HepG2 (cell line): ENCODE results near the gene CACNA1D. TPM values are rescaled to one million over a fixed set of nuclear protein-coding genes. Genes with fewer than 3 reads are reported as not detected.

Source experiments
- AGO1 ChIP-seq: fragments of 200-400 bp; formaldehyde crosslinking; IDR thresholded peaks from 2 replicates; pipeline ENCODE4 v1.6.1; 2017; ENCODE audit warnings: mild to moderate bottlenecking, low read depth, low read length, moderate library complexity; ENCODE audit not compliant: poor library complexity, severe bottlenecking
- CCAR2 ChIP-seq: fragments of 200-400 bp; formaldehyde crosslinking; optimal IDR thresholded peaks from 2 replicates; pipeline ENCODE3; 2018; ENCODE audit warnings: low read depth, mild to moderate bottlenecking, low read length, moderate library complexity
- CHD2 ChIP-seq: IDR thresholded peaks from 2 replicates; pipeline ENCODE4 v1.6.1; 2011; ENCODE audit warnings: low read depth, low read length, improper control_type of control experiment
- FOXA1 ChIP-seq, 2 experiments: fragments of 450-650 bp in 1 of 2; sonication (generic) in 1 of 2; formaldehyde crosslinking in 1 of 2; IDR thresholded peaks; 2 replicates each; pipeline versions ENCODE4 v1.4.0 to v1.6.1; 2016 to 2020; ENCODE audit warnings: missing genetic modification reagents in 1 of 2
- HNF4G ChIP-seq, 2 experiments: sonication (generic) in 1 of 2; formaldehyde crosslinking in 1 of 2; IDR thresholded peaks; 2 replicates each; pipeline versions ENCODE4 v1.4.0 to v1.6.1; 2011 to 2020; ENCODE audit warnings: borderline replicate concordance in 2 of 2, low read depth in 2 of 2, mild to moderate bottlenecking in 2 of 2, low read length in 1 of 2, missing genetic modification reagents in 1 of 2, moderate library complexity in 1 of 2
- HOXA9 ChIP-seq: sonication (generic); formaldehyde crosslinking; IDR thresholded peaks from 2 replicates; pipeline ENCODE4 v1.8.1; 2022; ENCODE audit warnings: missing genetic modification reagents, mild to moderate bottlenecking, moderate library complexity, borderline replicate concordance
- MIER3 ChIP-seq: IDR thresholded peaks from 2 replicates; pipeline ENCODE4 v1.6.1; 2016; ENCODE audit warnings: missing compliant biosample characterization, borderline replicate concordance
- PAX8 ChIP-seq: sonication (generic); formaldehyde crosslinking; IDR thresholded peaks from 2 replicates; pipeline ENCODE4 v1.8.0; 2022; ENCODE audit warnings: mild to moderate bottlenecking, missing genetic modification reagents, borderline replicate concordance
- PCBP2 ChIP-seq: fragments of 200-400 bp; formaldehyde crosslinking; optimal IDR thresholded peaks from 2 replicates; pipeline ENCODE3; 2018; ENCODE audit warnings: low read length, low read depth; ENCODE audit not compliant: poor library complexity, severe bottlenecking
- TCF7 ChIP-seq: sonication (generic); IDR thresholded peaks from 2 replicates; pipeline ENCODE4 v1.6.1; 2016; ENCODE audit warnings: antibody characterized with exemption, low read depth
- THAP8 ChIP-seq: sonication (generic); formaldehyde crosslinking; IDR thresholded peaks from 2 replicates; pipeline ENCODE4 v1.5.1; 2020; ENCODE audit warnings: missing genetic modification reagents, mild to moderate bottlenecking, borderline replicate concordance
- ZBTB44 ChIP-seq: sonication (generic); formaldehyde crosslinking; IDR thresholded peaks from 2 replicates; pipeline ENCODE4 v1.4.0; 2020; ENCODE audit warnings: missing genetic modification reagents
- ZFP91 ChIP-seq: sonication (generic); formaldehyde crosslinking; IDR thresholded peaks from 2 replicates; pipeline ENCODE4 v1.9.0; 2022; ENCODE audit warnings: missing genetic modification reagents, mild to moderate bottlenecking, borderline replicate concordance
- ZNF326 ChIP-seq: sonication (generic); formaldehyde crosslinking; IDR thresholded peaks from 2 replicates; pipeline ENCODE4 v1.4.0; 2020; ENCODE audit warnings: missing genetic modification reagents, borderline replicate concordance
- ZNF362 ChIP-seq: sonication (generic); formaldehyde crosslinking; IDR thresholded peaks from 2 replicates; pipeline ENCODE4 v1.4.0; 2020; ENCODE audit warnings: missing genetic modification reagents, mild to moderate bottlenecking, borderline replicate concordance
- ZNF562 ChIP-seq: sonication (generic); formaldehyde crosslinking; IDR thresholded peaks from 2 replicates; pipeline ENCODE4 v1.8.0; 2022; ENCODE audit warnings: missing genetic modification reagents, borderline replicate concordance
- ZNF766 ChIP-seq: sonication (generic); formaldehyde crosslinking; IDR thresholded peaks from 2 replicates; pipeline ENCODE4 v1.5.0; 2020; ENCODE audit warnings: missing genetic modification reagents, borderline replicate concordance
- ZXDC ChIP-seq: sonication (generic); formaldehyde crosslinking; IDR thresholded peaks from 2 replicates; pipeline ENCODE4 v1.5.0; 2020; ENCODE audit warnings: mild to moderate bottlenecking, missing genetic modification reagents
- polyA plus RNA-seq, 8 experiments: library from polyadenylated mRNA; depleted of rRNA in 3 of 8; stranded (reverse) in 7 of 8; unstranded in 1 of 8; fragments of >200 nt; fragmentation: Illumina TruSeq in 4 of 8; extraction: Trizol in 4 of 8; gene quantifications; 2 replicates each; pipeline versions ENCODE4 v1.2.1 to v1.2.3, GENCODE V29; 2011 to 2016; ENCODE audit warnings: low read depth in 4 of 8, missing spikeins in 1 of 8, mixed read lengths in 1 of 8; ENCODE audit not compliant: insufficient read depth in 1 of 8
- total RNA-seq, 5 experiments: library from RNA; depleted of rRNA; stranded (reverse); fragments of >200 nt; fragmentation: Illumina TruSeq; extraction: Trizol; gene quantifications; 2 replicates each; pipeline ENCODE4 v1.2.3, GENCODE V29; 2016; ENCODE audit warnings: low read depth in 1 of 5

Gene CACNA1D
- total and polyA plus RNA-seq, 2 of the 13 experiments (the other 11 are each of a cell fraction or from before 2014, with no cell fraction given): 0.26 to 0.38 TPM

GRCh38 chr3:53844262-53845102 lies 350.1 kb downstream of the CACNA1D start (continued):
- TF ChIP-seq ZBTB44 (CRISPR knock-in tag) (no peak; the same call in 1 of the 2 replicates), CCAR2 (no peak), CHD2 (no peak), ZFP91 (CRISPR knock-in tag) (peak; percentile 43), HNF4G (IDR thresholded peaks at IDR 0.05; ENCODE audit: borderline replicate concordance, low read depth, low read length) (peak; percentile 79), HNF4G (CRISPR knock-in tag; IDR thresholded peaks at IDR 0.05; ENCODE audit: borderline replicate concordance, low read depth) (peak; percentile 70; the same call in 1 of the 2 replicates), THAP8 (CRISPR knock-in tag) (no peak), ZNF326 (no peak), TCF7 (no peak), ZNF766 (CRISPR knock-in tag) (no peak; the same call in 1 of the 2 replicates), PCBP2 (peak; percentile 47), ZXDC (CRISPR knock-in tag) (no peak; the same call in 1 of the 2 replicates), ZNF562 (CRISPR knock-in tag) (no peak), FOXA1 (IDR thresholded peaks at IDR 0.05) (no peak), FOXA1 (CRISPR knock-in tag; IDR thresholded peaks at IDR 0.05) (no peak), AGO1 (no peak), MIER3 (CRISPR knock-in tag) (no peak), PAX8 (CRISPR knock-in tag) (no peak), HOXA9 (CRISPR knock-in tag) (no peak), ZNF362 (CRISPR knock-in tag) (peak; percentile 7; the same call in 1 of the 2 replicates)
